Measurements from ENCODE around the gene IGSF21.

Gene IGSF21

GRCh38 chr1:18170444-18170843 is 62.8 kb downstream of the IGSF21 start:
- no peaks in the 10 kb centered on the region for H3K36me3 ChIP-seq (ENCODE audit: control insufficient read depth, low read depth, low read length)
- no peaks in the 10 kb centered on the region for H3K9me3 ChIP-seq (ENCODE audit: control insufficient read depth, low read depth, low read length)
- no peak overlapping the region for H3K9ac ChIP-seq (ENCODE audit: low read length)
- no peak overlapping the region for H3K4me3 ChIP-seq (ENCODE audit: low read length)
- no peak overlapping the region for H3K27ac ChIP-seq (ENCODE audit: low read length)
- H3K27me3 ChIP-seq (ENCODE audit: control insufficient read depth, insufficient read depth, low read length): no peaks in the 10 kb centered on the region
- no peaks in the 10 kb centered on the region for H3K4me1 ChIP-seq (ENCODE audit: control insufficient read depth, low read depth, low read length)

- Histone ChIP-seq H3K4me1 (ENCODE audit: control insufficient read depth, low read depth, low read length) (peaks cover 16% of the 10 kb centered on the region), H3K27ac (ENCODE audit: low read length) (no peak overlapping the region), H3K4me3 (ENCODE audit: low read length) (no peak overlapping the region), H3K27me3 (ENCODE audit: control insufficient read depth, insufficient read depth, low read length) (no peaks in the 10 kb centered on the region), H3K36me3 (ENCODE audit: control insufficient read depth, low read depth, low read length) (no peaks in the 10 kb centered on the region), H3K9me3 (ENCODE audit: control insufficient read depth, low read depth, low read length) (no peaks in the 10 kb centered on the region), H3K9ac (ENCODE audit: low read length) (no peak overlapping the region)
Measured at GRCh38 chr1:18174037-18174436, 66.4 kb downstream of the IGSF21 start.

GRCh38 chr1:18175051-18175450 is 67.5 kb downstream of the IGSF21 start:
- Histone ChIP-seq H3K36me3 (ENCODE audit: control insufficient read depth, low read depth, low read length) (no peaks in the 10 kb centered on the region), H3K9me3 (ENCODE audit: control insufficient read depth, low read depth, low read length) (no peaks in the 10 kb centered on the region), H3K27ac (ENCODE audit: low read length) (no peak overlapping the region), H3K9ac (ENCODE audit: low read length) (no peak overlapping the region), H3K4me3 (ENCODE audit: low read length) (no peak overlapping the region), H3K4me1 (ENCODE audit: control insufficient read depth, low read depth, low read length) (peaks cover 16% of the 10 kb centered on the region), H3K27me3 (ENCODE audit: control insufficient read depth, insufficient read depth, low read length) (no peaks in the 10 kb centered on the region)

- H3K36me3 ChIP-seq (ENCODE audit: control insufficient read depth, low read depth, low read length): no peaks in the 10 kb centered on the region
- no peaks in the 10 kb centered on the region for H3K27me3 ChIP-seq (ENCODE audit: control insufficient read depth, insufficient read depth, low read length)
- no peak overlapping the region for H3K4me3 ChIP-seq (ENCODE audit: low read length)
- no peak overlapping the region for H3K9ac ChIP-seq (ENCODE audit: low read length)
- H3K9me3 ChIP-seq (ENCODE audit: control insufficient read depth, low read depth, low read length): no peaks in the 10 kb centered on the region
- no peak overlapping the region for H3K27ac ChIP-seq (ENCODE audit: low read length)
- H3K4me1 ChIP-seq (ENCODE audit: control insufficient read depth, low read depth, low read length): peaks cover 16% of the 10 kb centered on the region
Measured at GRCh38 chr1:18175530-18176377, 68.2 kb downstream of the IGSF21 start.

- no peaks in the 10 kb centered on the region for H3K9me3 ChIP-seq (ENCODE audit: control insufficient read depth, low read depth, low read length)
- H3K4me1 ChIP-seq (ENCODE audit: control insufficient read depth, low read depth, low read length): peaks cover 16% of the 10 kb centered on the region
- H3K27me3 ChIP-seq (ENCODE audit: control insufficient read depth, insufficient read depth, low read length): no peaks in the 10 kb centered on the region
Measured at GRCh38 chr1:18176619-18177018, 69.0 kb downstream of the IGSF21 start.

GRCh38 chr1:18178111-18178510 is 70.5 kb downstream of the IGSF21 start:
- Histone ChIP-seq H3K9me3 (ENCODE audit: control insufficient read depth, low read depth, low read length) (no peaks in the 10 kb centered on the region), H3K9ac (ENCODE audit: low read length) (no peak overlapping the region), H3K27me3 (ENCODE audit: control insufficient read depth, insufficient read depth, low read length) (no peaks in the 10 kb centered on the region), H3K4me1 (ENCODE audit: control insufficient read depth, low read depth, low read length) (peaks cover 16% of the 10 kb centered on the region), H3K36me3 (ENCODE audit: control insufficient read depth, low read depth, low read length) (no peaks in the 10 kb centered on the region), H3K4me3 (ENCODE audit: low read length) (no peak overlapping the region), H3K27ac (ENCODE audit: low read length) (no peak overlapping the region)

More at GRCh38 chr1:18176619-18177018, 69.0 kb downstream of the IGSF21 start:
- H3K36me3 ChIP-seq (ENCODE audit: control insufficient read depth, low read depth, low read length): no peaks in the 10 kb centered on the region
- no peak overlapping the region for H3K9ac ChIP-seq (ENCODE audit: low read length)
- no peak overlapping the region for H3K27ac ChIP-seq (ENCODE audit: low read length)
- H3K4me3 ChIP-seq (ENCODE audit: low read length): no peak overlapping the region

- Histone ChIP-seq H3K9me3 (ENCODE audit: control insufficient read depth, low read depth, low read length) (no peaks in the 10 kb centered on the region), H3K27me3 (ENCODE audit: control insufficient read depth, insufficient read depth, low read length) (no peaks in the 10 kb centered on the region), H3K4me3 (ENCODE audit: low read length) (no peak overlapping the region), H3K27ac (ENCODE audit: low read length) (no peak overlapping the region), H3K36me3 (ENCODE audit: control insufficient read depth, low read depth, low read length) (no peaks in the 10 kb centered on the region), H3K4me1 (ENCODE audit: control insufficient read depth, low read depth, low read length) (peaks cover 16% of the 10 kb centered on the region), H3K9ac (ENCODE audit: low read length) (no peak overlapping the region)
Measured at GRCh38 chr1:18179009-18179408, 71.4 kb downstream of the IGSF21 start.

GRCh38 chr1:18182398-18183160 is 75.0 kb downstream of the IGSF21 start:
- Histone ChIP-seq H3K27ac (ENCODE audit: low read length) (no peak overlapping the region), H3K9me3 (ENCODE audit: control insufficient read depth, low read depth, low read length) (no peaks in the 10 kb centered on the region), H3K36me3 (ENCODE audit: control insufficient read depth, low read depth, low read length) (no peaks in the 10 kb centered on the region), H3K4me3 (ENCODE audit: low read length) (no peak overlapping the region), H3K27me3 (ENCODE audit: control insufficient read depth, insufficient read depth, low read length) (no peaks in the 10 kb centered on the region), H3K4me1 (ENCODE audit: control insufficient read depth, low read depth, low read length) (no peaks in the 10 kb centered on the region), H3K9ac (ENCODE audit: low read length) (no peak overlapping the region)

GRCh38 chr1:18183533-18183932 is 75.9 kb downstream of the IGSF21 start:
- no peaks in the 10 kb centered on the region for H3K4me1 ChIP-seq (ENCODE audit: control insufficient read depth, low read depth, low read length)
- no peaks in the 10 kb centered on the region for H3K9me3 ChIP-seq (ENCODE audit: control insufficient read depth, low read depth, low read length)
- H3K27ac ChIP-seq (ENCODE audit: low read length): no peak overlapping the region
- H3K36me3 ChIP-seq (ENCODE audit: control insufficient read depth, low read depth, low read length): no peaks in the 10 kb centered on the region
- H3K27me3 ChIP-seq (ENCODE audit: control insufficient read depth, insufficient read depth, low read length): no peaks in the 10 kb centered on the region
- H3K9ac ChIP-seq (ENCODE audit: low read length): no peak overlapping the region
- H3K4me3 ChIP-seq (ENCODE audit: low read length): no peak overlapping the region

GRCh38 chr1:18187054-18187453 is 79.5 kb downstream of the IGSF21 start:
- no peaks in the 10 kb centered on the region for H3K27me3 ChIP-seq (ENCODE audit: control insufficient read depth, insufficient read depth, low read length)
- no peak overlapping the region for H3K27ac ChIP-seq (ENCODE audit: low read length)
- no peaks in the 10 kb centered on the region for H3K36me3 ChIP-seq (ENCODE audit: control insufficient read depth, low read depth, low read length)
- H3K9me3 ChIP-seq (ENCODE audit: control insufficient read depth, low read depth, low read length): no peaks in the 10 kb centered on the region
- no peaks in the 10 kb centered on the region for H3K4me1 ChIP-seq (ENCODE audit: control insufficient read depth, low read depth, low read length)
- H3K4me3 ChIP-seq (ENCODE audit: low read length): no peak overlapping the region
- H3K9ac ChIP-seq (ENCODE audit: low read length): no peak overlapping the region

- H3K4me1 ChIP-seq (ENCODE audit: control insufficient read depth, low read depth, low read length): no peaks in the 10 kb centered on the region
- no peaks in the 10 kb centered on the region for H3K27me3 ChIP-seq (ENCODE audit: control insufficient read depth, insufficient read depth, low read length)
- no peak overlapping the region for H3K9ac ChIP-seq (ENCODE audit: low read length)
Measured at GRCh38 chr1:18188820-18189517, 81.4 kb downstream of the IGSF21 start.

More at GRCh38 chr1:18188820-18189517, 81.4 kb downstream of the IGSF21 start:
- Histone ChIP-seq H3K36me3 (ENCODE audit: control insufficient read depth, low read depth, low read length) (no peaks in the 10 kb centered on the region), H3K4me3 (ENCODE audit: low read length) (no peak overlapping the region), H3K27ac (ENCODE audit: low read length) (no peak overlapping the region), H3K9me3 (ENCODE audit: control insufficient read depth, low read depth, low read length) (no peaks in the 10 kb centered on the region)

Data from iPS-18a (cell line).